PC-3 (cell line): ENCODE measurements around the gene ASTN2.

Experiments used
- EZH2 ChIP-seq: fragments of 300-600 bp; sonication (generic); IDR thresholded peaks from one replicate; pipeline ENCODE4 v1.6.1; 2017; ENCODE audit warnings: antibody characterized with exemption, mild to moderate bottlenecking, low read length; ENCODE audit not compliant: unreplicated experiment
- TF ChIP-seq, protein P1 (sequence below): fragments of 300-600 bp; sonication (generic); conservative IDR thresholded peaks from 2 replicates; pipeline ENCODE4 v1.5.1; 2017; ENCODE audit warnings: antibody characterized with exemption, low read depth, mild to moderate bottlenecking, low read length

DNA sequence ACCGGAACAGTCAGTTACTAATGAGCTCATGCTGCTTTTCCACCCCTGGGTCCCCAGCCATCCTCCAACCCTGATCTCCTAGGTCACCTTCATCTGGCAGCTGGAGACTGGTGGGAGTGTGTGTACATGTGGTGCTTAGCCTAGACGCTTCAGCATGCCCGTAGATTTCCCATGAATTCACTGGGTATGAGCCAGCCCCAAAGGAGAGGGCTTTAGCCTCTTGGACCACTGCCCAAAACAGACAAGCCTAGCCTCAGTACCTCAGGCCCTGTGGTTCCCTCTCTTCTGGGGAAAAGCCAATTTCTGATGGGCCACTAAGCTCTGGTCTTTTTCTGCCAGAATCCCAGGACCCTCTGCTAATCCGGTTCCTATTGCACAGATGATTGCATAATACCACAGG lies 48.0 kb upstream of the ASTN2 start:
- TF ChIP-seq, protein P1, sequence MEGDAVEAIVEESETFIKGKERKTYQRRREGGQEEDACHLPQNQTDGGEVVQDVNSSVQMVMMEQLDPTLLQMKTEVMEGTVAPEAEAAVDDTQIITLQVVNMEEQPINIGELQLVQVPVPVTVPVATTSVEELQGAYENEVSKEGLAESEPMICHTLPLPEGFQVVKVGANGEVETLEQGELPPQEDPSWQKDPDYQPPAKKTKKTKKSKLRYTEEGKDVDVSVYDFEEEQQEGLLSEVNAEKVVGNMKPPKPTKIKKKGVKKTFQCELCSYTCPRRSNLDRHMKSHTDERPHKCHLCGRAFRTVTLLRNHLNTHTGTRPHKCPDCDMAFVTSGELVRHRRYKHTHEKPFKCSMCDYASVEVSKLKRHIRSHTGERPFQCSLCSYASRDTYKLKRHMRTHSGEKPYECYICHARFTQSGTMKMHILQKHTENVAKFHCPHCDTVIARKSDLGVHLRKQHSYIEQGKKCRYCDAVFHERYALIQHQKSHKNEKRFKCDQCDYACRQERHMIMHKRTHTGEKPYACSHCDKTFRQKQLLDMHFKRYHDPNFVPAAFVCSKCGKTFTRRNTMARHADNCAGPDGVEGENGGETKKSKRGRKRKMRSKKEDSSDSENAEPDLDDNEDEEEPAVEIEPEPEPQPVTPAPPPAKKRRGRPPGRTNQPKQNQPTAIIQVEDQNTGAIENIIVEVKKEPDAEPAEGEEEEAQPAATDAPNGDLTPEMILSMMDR = no peak
- TF ChIP-seq EZH2 = no peak
